GM12892 (cell line): ENCODE data around the gene PDZRN4.

Source experiments
- POLR2A ChIP-seq: IDR thresholded peaks from 2 replicates; pipeline ENCODE4 v1.6.1; 2011; ENCODE audit warnings: low read depth, low read length, control low read depth
- POLR2AphosphoS5 ChIP-seq: IDR thresholded peaks from 2 replicates; pipeline ENCODE4 v1.6.1; 2011; ENCODE audit warnings: low read depth, low read length, control low read depth
- TAF1 ChIP-seq: IDR thresholded peaks from 2 replicates; pipeline ENCODE4 v1.6.1; 2011; ENCODE audit warnings: low read depth, mild to moderate bottlenecking, control low read depth, low read length, borderline replicate concordance

DNA sequence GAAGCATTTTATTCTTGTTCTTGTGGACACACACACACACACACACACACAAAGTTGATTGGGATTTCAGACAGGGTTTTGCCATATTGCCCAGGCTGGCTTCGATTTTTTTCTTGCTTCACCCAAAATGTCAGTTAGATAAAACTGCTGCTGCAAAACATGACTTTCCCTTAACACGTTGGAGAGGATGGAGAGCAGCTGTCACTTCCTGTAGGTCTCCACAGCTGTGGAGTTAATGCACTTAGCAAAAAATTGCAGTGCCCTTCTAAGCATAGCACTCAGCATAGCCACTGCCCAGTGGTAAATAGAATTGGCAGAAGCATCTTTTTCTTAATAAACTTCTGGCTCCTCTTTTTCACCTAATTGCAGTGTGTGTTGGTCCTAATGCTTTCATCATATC is 54.5 kb downstream of the PDZRN4 start:
- TF ChIP-seq POLR2A = no peak
- no peak for TF ChIP-seq POLR2AphosphoS5
- TF ChIP-seq TAF1 = no peak
